ENCODE results near the gene CFAP45. TPM values are rescaled to one million over a fixed set of nuclear protein-coding genes. Genes with fewer than 3 reads are reported as not detected.
A peak's percentile ranks its signal among the peaks of the same experiment; 100 is the strongest.

The CFAP45 gene
- total RNA-seq, 3 donors from 2014 or later (not counting 1 experiment from before 2014, with no cell fraction given) = 1.3 to 5.0 (median 1.6) TPM

GRCh38 chr1:159889202-159889601, 10.8 kb downstream of the CFAP45 start:
- Mint-ChIP-seq H3K9me3 (no peaks in the 10 kb centered on the region), H3K36me3 (no peaks in the 10 kb centered on the region), H3K4me1 (peaks cover 13 to 23% of the 10 kb centered on the region in 2 donors), H3K27ac (peak overlapping the region in 1 of 2 donors; percentile 57), H3K27me3 (ENCODE audit: low read depth in 2 of 2) (peaks cover 0 to 6% of the 10 kb centered on the region in 2 donors), H3K4me3 (no peak overlapping the region)
- DNase-seq (no peak), ATAC-seq (no peak)
- H3K4me3 ChIP-seq (ENCODE audit: low read length) = no peak overlapping the region
- intact Hi-C loops (cut with micrococcal nuclease) = loop anchor here (10.0 kb wide), 1 partner anchor 464 kb away; no protein-coding TSS in a partner anchor
- TF ChIP-seq CTCF (IDR thresholded peaks at IDR 0.05) = no peak
- 100% methylated on average over 2 of the region's 4 CpGs for WGBS (ENCODE audit: insufficient coverage)
- H3K27me3 ChIP-seq (ENCODE audit: control insufficient read depth, insufficient read depth, low read length) = no peaks in the 10 kb centered on the region
- H3K36me3 ChIP-seq (ENCODE audit: control insufficient read depth, insufficient read depth, low read length) = no peaks in the 10 kb centered on the region
- H3K4me1 ChIP-seq (ENCODE audit: control insufficient read depth, insufficient read depth, low read length) = peaks cover 21% of the 10 kb centered on the region
- H3K27ac ChIP-seq (ENCODE audit: low read length) = no peak overlapping the region
- H3K9me3 ChIP-seq (ENCODE audit: control insufficient read depth, insufficient read depth, low read length) = no peaks in the 10 kb centered on the region

- H3K4me1 ChIP-seq (ENCODE audit: control insufficient read depth, insufficient read depth, low read length) = peaks cover 8% of the 10 kb centered on the region
- H3K27ac ChIP-seq (ENCODE audit: low read length) = no peak overlapping the region
- no peaks in the 10 kb centered on the region for H3K36me3 Mint-ChIP-seq
- no peak overlapping the region for H3K4me3 Mint-ChIP-seq
- H3K27me3 Mint-ChIP-seq (ENCODE audit: low read depth in 2 of 2) = peaks cover 0 to 4% of the 10 kb centered on the region in 2 donors
- no peaks in the 10 kb centered on the region for H3K9me3 ChIP-seq (ENCODE audit: control insufficient read depth, insufficient read depth, low read length)
- 84% methylated on average over 8 of the region's 8 CpGs for WGBS (ENCODE audit: insufficient coverage)
- intact Hi-C loops (cut with micrococcal nuclease) = loop anchor here (10.0 kb wide), 1 partner anchor 459 kb away; no protein-coding TSS in a partner anchor
- DNase-seq = no peak
- no peak overlapping the region for H3K4me3 ChIP-seq (ENCODE audit: low read length)
- no peaks in the 10 kb centered on the region for H3K9me3 Mint-ChIP-seq
- no peaks in the 10 kb centered on the region for H3K27me3 ChIP-seq (ENCODE audit: control insufficient read depth, insufficient read depth, low read length)
- no peak overlapping the region for H3K27ac Mint-ChIP-seq
- no peak for ATAC-seq
- TF ChIP-seq CTCF (IDR thresholded peaks at IDR 0.05) = no peak
- no peaks in the 10 kb centered on the region for H3K36me3 ChIP-seq (ENCODE audit: control insufficient read depth, insufficient read depth, low read length)
- peaks cover 0 to 5% of the 10 kb centered on the region in 2 donors for H3K4me1 Mint-ChIP-seq
Observed at GRCh38 chr1:159884296-159884695, 15.7 kb downstream of the CFAP45 start.

GRCh38 chr1:159883134-159883533, 16.8 kb downstream of the CFAP45 start:
- peaks cover 6% of the 10 kb centered on the region for H3K4me1 ChIP-seq (ENCODE audit: control insufficient read depth, insufficient read depth, low read length)
- intact Hi-C loops (cut with micrococcal nuclease) = loop anchor here (10.0 kb wide), 1 partner anchor 458 kb away; no protein-coding TSS in a partner anchor
- H3K27me3 Mint-ChIP-seq (ENCODE audit: low read depth in 2 of 2) = peaks cover 0 to 8% of the 10 kb centered on the region in 2 donors

More at GRCh38 chr1:159883134-159883533, 16.8 kb downstream of the CFAP45 start:
- Histone ChIP-seq H3K4me3 (ENCODE audit: low read length) (no peak overlapping the region), H3K27me3 (ENCODE audit: control insufficient read depth, insufficient read depth, low read length) (no peaks in the 10 kb centered on the region), H3K36me3 (ENCODE audit: control insufficient read depth, insufficient read depth, low read length) (no peaks in the 10 kb centered on the region), H3K27ac (ENCODE audit: low read length) (no peak overlapping the region), H3K9me3 (ENCODE audit: control insufficient read depth, insufficient read depth, low read length) (no peaks in the 10 kb centered on the region)
- Mint-ChIP-seq H3K4me1 (no peaks in the 10 kb centered on the region), H3K4me3 (no peak overlapping the region), H3K36me3 (no peaks in the 10 kb centered on the region), H3K27ac (no peak overlapping the region), H3K9me3 (no peaks in the 10 kb centered on the region)
- DNase-seq = no peak
- TF ChIP-seq CTCF (IDR thresholded peaks at IDR 0.05) = no peak
- ATAC-seq = no peak
- WGBS (ENCODE audit: insufficient coverage) = 92% methylated on average over 4 of the region's 4 CpGs
